Measurements from ENCODE around the gene EGFL7.

DNA sequence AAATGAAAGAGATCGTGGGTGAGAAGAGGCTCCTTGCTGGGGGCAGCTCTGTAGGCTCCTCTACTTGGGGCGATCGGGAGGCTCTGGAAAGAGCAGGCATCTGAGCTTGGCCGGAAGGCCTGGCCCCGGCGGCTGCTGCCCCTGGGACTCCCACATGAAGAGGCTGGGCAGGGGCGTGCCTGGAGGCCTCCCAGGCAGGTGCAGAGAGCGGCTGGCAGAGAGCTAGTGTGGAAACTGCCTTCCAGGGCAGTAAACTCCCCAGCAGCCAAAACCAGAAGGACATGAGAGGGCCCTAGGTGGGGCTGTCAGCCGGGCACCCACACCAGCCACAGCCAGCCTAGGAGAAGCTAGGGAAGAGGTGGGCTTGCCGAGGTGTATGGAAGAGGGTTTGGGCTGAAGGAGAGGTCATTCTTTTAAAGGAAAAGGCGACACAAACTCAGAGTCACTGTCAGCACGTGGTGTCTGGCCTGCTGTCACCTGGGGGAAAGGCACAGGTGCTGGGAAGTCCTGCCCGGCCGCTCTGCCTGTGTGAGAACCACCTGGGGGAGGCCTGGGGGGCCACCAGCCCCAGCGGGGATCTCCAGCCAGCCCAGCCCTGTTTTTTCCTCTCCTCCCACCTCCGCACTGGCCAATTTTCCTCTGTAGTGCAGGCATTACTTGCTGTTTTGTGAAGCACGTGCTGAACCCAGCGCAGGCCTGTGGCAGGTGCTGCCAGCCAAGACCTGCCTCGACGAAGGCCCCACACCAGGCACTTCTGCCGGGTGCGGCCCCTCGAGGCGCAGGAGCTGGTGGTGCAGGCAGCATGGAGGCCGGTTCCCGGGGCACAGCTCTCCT lies 44.8 kb upstream of the EGFL7 start:
- TF ChIP-seq, protein P1, sequence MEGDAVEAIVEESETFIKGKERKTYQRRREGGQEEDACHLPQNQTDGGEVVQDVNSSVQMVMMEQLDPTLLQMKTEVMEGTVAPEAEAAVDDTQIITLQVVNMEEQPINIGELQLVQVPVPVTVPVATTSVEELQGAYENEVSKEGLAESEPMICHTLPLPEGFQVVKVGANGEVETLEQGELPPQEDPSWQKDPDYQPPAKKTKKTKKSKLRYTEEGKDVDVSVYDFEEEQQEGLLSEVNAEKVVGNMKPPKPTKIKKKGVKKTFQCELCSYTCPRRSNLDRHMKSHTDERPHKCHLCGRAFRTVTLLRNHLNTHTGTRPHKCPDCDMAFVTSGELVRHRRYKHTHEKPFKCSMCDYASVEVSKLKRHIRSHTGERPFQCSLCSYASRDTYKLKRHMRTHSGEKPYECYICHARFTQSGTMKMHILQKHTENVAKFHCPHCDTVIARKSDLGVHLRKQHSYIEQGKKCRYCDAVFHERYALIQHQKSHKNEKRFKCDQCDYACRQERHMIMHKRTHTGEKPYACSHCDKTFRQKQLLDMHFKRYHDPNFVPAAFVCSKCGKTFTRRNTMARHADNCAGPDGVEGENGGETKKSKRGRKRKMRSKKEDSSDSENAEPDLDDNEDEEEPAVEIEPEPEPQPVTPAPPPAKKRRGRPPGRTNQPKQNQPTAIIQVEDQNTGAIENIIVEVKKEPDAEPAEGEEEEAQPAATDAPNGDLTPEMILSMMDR (conservative IDR thresholded peaks at IDR 0.05): no peak
- TF ChIP-seq EZH2 (IDR thresholded peaks at IDR 0.05; ENCODE audit: low read depth): no peak
